K562 (cell line): Measurements from ENCODE around the gene ITGA11. TPM values are rescaled to one million over a fixed set of nuclear protein-coding genes. Genes with fewer than 3 reads are reported as not detected.

Source experiments
- ATAC-seq: fragments of 200-7000 bp; cut with Tn5 transposase; 3 replicates; pipeline ENCODE4 v1.9.1; 2020; ENCODE audit warnings: moderate library complexity
- BruUV-seq: library from RNA; stranded (reverse); fragments of 400-500 nt; replicated peaks from 2 replicates; lab custom pipeline; 2021; lab: Mats Ljungman, UMichigan
- CTCF ChIA-PET: fragments of 300-600 bp; formaldehyde crosslinking; extraction: SDS; loops from one replicate; lab custom pipeline; 2021; ENCODE audit warnings: low intra/inter-chr PET ratio; lab: Yijun Ruan, JAX
- POLR2A ChIA-PET: fragments of 300-600, 350-650 bp; sonication (Branson Sonifier 250); formaldehyde crosslinking; extraction: SDS; loops from one replicate; lab custom pipeline; 2021; ENCODE audit warnings: antibody characterized with exemption, inconsistent platforms; lab: Yijun Ruan, JAX
- DNase-seq, 4 experiments: peaks; one replicate each; pipeline versions ENCODE4 v3.0.0 to v3.0.0-alpha.2; 2011 to 2018; ENCODE audit warnings: low spot score in 3 of 4, mixed read lengths in 3 of 4; ENCODE audit errors: extremely low read depth in 1 of 4
- FAIRE-seq: peaks from 2 replicates; lab custom pipeline; 2011; peaks lifted over from hg19 to GRCh38; lab: Jason Lieb, UNC
- H2AFZ ChIP-seq: 2 replicates; pipeline ENCODE4 v1.6.0; 2011; ENCODE audit warnings: low read depth, low read length, control low read depth, inconsistent platforms
- H3K27ac ChIP-seq: fragments of 200-600 bp; 3 replicates; pipeline ENCODE4 v1.8.0; 2011; ENCODE audit warnings: low read depth, mild to moderate bottlenecking, control low read depth, inconsistent platforms, low read length, moderate library complexity, mixed read lengths; ENCODE audit errors: extremely low read depth
- H3K27me3 ChIP-seq, 2 experiments: fragments of 300-600 bp in 1 of 2; 2 replicates in 1 of 2; 3 replicates in 1 of 2; pipeline versions ENCODE4 v1.6.0 to v1.8.0; 2011; ENCODE audit warnings: inconsistent platforms in 2 of 2, low read length in 2 of 2, mild to moderate bottlenecking in 1 of 2, mixed read lengths in 1 of 2, moderate library complexity in 1 of 2; ENCODE audit not compliant: control insufficient read depth in 2 of 2, insufficient read depth in 2 of 2
- H3K36me3 ChIP-seq: fragments of 300-600 bp; 3 replicates; pipeline ENCODE4 v1.8.0; 2011; ENCODE audit warnings: mild to moderate bottlenecking, low read length, inconsistent platforms; ENCODE audit not compliant: control insufficient read depth, insufficient read depth
- H3K4me1 ChIP-seq, 2 experiments: fragments of 200-600 bp in 1 of 2; replicated peaks in 1 of 2; 2 replicates in 1 of 2; 3 replicates in 1 of 2; pipeline versions ENCODE4 v1.5.1 to v1.8.0; 2011; ENCODE audit warnings: inconsistent platforms in 2 of 2, low read length in 2 of 2, mild to moderate bottlenecking in 1 of 2, mixed read lengths in 1 of 2, moderate library complexity in 1 of 2; ENCODE audit not compliant: control insufficient read depth in 2 of 2, insufficient read depth in 2 of 2
- H3K4me2 ChIP-seq: 2 replicates; pipeline ENCODE4 v1.6.1; 2011; ENCODE audit warnings: low read length, control low read depth, inconsistent platforms, mixed read lengths; ENCODE audit not compliant: insufficient read depth
- H3K4me3 ChIP-seq: fragments of 200-600 bp; sonication (generic), shearing (Covaris generic); 2 replicates; pipeline ENCODE4 v1.5.1; 2016; ENCODE audit warnings: control low read depth, inconsistent platforms
- H3K79me2 ChIP-seq: fragments of 200-600 bp; 3 replicates; pipeline ENCODE4 v1.8.0; 2011; ENCODE audit warnings: low read length, inconsistent platforms; ENCODE audit not compliant: control insufficient read depth, insufficient read depth
- H3K9ac ChIP-seq, 2 experiments: 2 replicates each; pipeline versions ENCODE4 v1.6.0 to v1.6.1; 2011; ENCODE audit warnings: low read depth in 2 of 2, low read length in 2 of 2, control low read depth in 1 of 2, inconsistent platforms in 1 of 2, mild to moderate bottlenecking in 1 of 2, mixed read lengths in 1 of 2; ENCODE audit not compliant: insufficient read depth in 1 of 2
- H3K9me1 ChIP-seq: one replicate; pipeline ENCODE4 v1.6.0; 2011; ENCODE audit warnings: inconsistent platforms, mild to moderate bottlenecking, low read length, moderate library complexity; ENCODE audit not compliant: control insufficient read depth, insufficient read depth
- H3K9me3 ChIP-seq: replicated peaks from 2 replicates; pipeline ENCODE4 v1.5.1; 2011; ENCODE audit warnings: low read depth, low read length, inconsistent platforms; ENCODE audit not compliant: control insufficient read depth, insufficient read depth
- H4K20me1 ChIP-seq: replicated peaks from 2 replicates; pipeline ENCODE4 v1.6.1; 2011; ENCODE audit warnings: low read length, inconsistent platforms, mixed read lengths; ENCODE audit not compliant: control insufficient read depth, insufficient read depth
- BHLHE40 ChIP-seq: IDR thresholded peaks from 2 replicates; pipeline ENCODE4 v1.6.1; 2011; ENCODE audit warnings: low read length, improper control_type of control experiment
- ERF ChIP-seq: fragments of 450-650 bp; formaldehyde crosslinking; IDR thresholded peaks from 2 replicates; pipeline ENCODE4 v1.4.0; 2020; ENCODE audit warnings: mild to moderate bottlenecking, mixed read lengths
- GABPA ChIP-seq: fragments of 200-800 bp; sonication (Bioruptor generic); conservative IDR thresholded peaks from 2 replicates; pipeline ENCODE4 v1.6.1; 2016; ENCODE audit warnings: low read depth, missing genetic modification characterization, missing compliant biosample characterization
- KAT8 ChIP-seq: fragments of 450-650 bp; IDR thresholded peaks from 2 replicates; pipeline ENCODE4 v1.6.1; 2016; ENCODE audit warnings: low read depth, mild to moderate bottlenecking
- KDM4B ChIP-seq, 2 experiments: fragments of 450-650 bp in 1 of 2; sonication (generic) in 1 of 2; IDR thresholded peaks; 2 replicates each; pipeline ENCODE4 v1.6.1; 2016 to 2017; ENCODE audit warnings: borderline replicate concordance in 2 of 2, antibody characterized with exemption in 1 of 2, low read depth in 1 of 2, mild to moderate bottlenecking in 1 of 2
- MITF ChIP-seq: IDR thresholded peaks from 2 replicates; pipeline ENCODE4 v1.6.1; 2014; ENCODE audit warnings: antibody characterized with exemption
- NEUROD1 ChIP-seq: fragments of 150-350 bp; IDR thresholded peaks from 2 replicates; pipeline ENCODE4 v1.6.1; 2014; ENCODE audit warnings: borderline replicate concordance, low read length, low read depth; ENCODE audit not compliant: partially characterized antibody
- OTX1 ChIP-seq: fragments of 450-650 bp; formaldehyde crosslinking; IDR thresholded peaks from 2 replicates; pipeline ENCODE4 v1.4.0; 2022; ENCODE audit warnings: mild to moderate bottlenecking
- RUNX1 ChIP-seq: sonication (generic); IDR thresholded peaks from 2 replicates; pipeline ENCODE4 v1.6.1; 2016; ENCODE audit warnings: antibody characterized with exemption, low read depth
- STAT6 ChIP-seq: sonication (generic); formaldehyde crosslinking; IDR thresholded peaks from 2 replicates; pipeline ENCODE4 v1.8.1; 2023; ENCODE audit warnings: mild to moderate bottlenecking, missing genetic modification reagents
- TBL1XR1 ChIP-seq, 2 experiments: IDR thresholded peaks; 2 replicates each; pipeline ENCODE4 v1.6.1; 2012; ENCODE audit warnings: improper control_type of control experiment in 2 of 2, low read length in 2 of 2, mild to moderate bottlenecking in 1 of 2
- ZHX1 ChIP-seq: fragments of 150-350 bp; conservative IDR thresholded peaks from 2 replicates; pipeline ENCODE4 v1.6.1; 2014; ENCODE audit warnings: low read length
- ZKSCAN3 ChIP-seq: fragments of 250-450 bp; sonication (Bioruptor Pico); IDR thresholded peaks from 2 replicates; pipeline ENCODE4 v1.4.0; 2020
- ZNF445 ChIP-seq: fragments of 250-450 bp; sonication (Bioruptor Pico); IDR thresholded peaks from 2 replicates; pipeline ENCODE4 v1.4.0; 2020; ENCODE audit warnings: low read depth, mild to moderate bottlenecking, moderate library complexity
- WGBS: fragments of 100-300 bp; shearing (Covaris generic); methylation state at CpG from one replicate; pipeline ENCODE4 v1.1.6; 2016; ENCODE audit warnings: low coverage, mixed read lengths; ENCODE audit not compliant: insufficient coverage; ENCODE audit errors: missing lambda C conversion rate; 5-methylcytosine and 5-hydroxymethylcytosine counted together
- in situ Hi-C: fragments of 300-500 bp; cut with MboI; formaldehyde crosslinking; loops from 4 replicates; pipeline ENCODE4 v1.15.0; 2018; ENCODE audit warnings: inconsistent platforms, mixed read lengths
- intact Hi-C: fragments of 100-400 bp; cut with micrococcal nuclease; formaldehyde crosslinking; loops from 2 replicates; pipeline ENCODE4 v1.14.2; 2022
- polyA plus RNA-seq, 8 experiments: library from polyadenylated mRNA; depleted of rRNA in 4 of 8; stranded (reverse) in 5 of 8; unstranded in 3 of 8; fragments of >200 nt; fragmentation: Nextera tagmentation in 2 of 8; fragmentation: Illumina TruSeq in 1 of 8; extraction: Ambion mirVana in 2 of 8; extraction: Trizol in 1 of 8; gene quantifications; 2 replicates each; pipeline versions ENCODE4 v1.2.1 to v1.2.3, GENCODE V29; 2011 to 2014; ENCODE audit warnings: inconsistent platforms in 1 of 8, missing spikeins in 1 of 8
- total RNA-seq, 7 experiments: library from RNA; depleted of rRNA in 6 of 7; stranded (reverse); fragments of >200 nt in 6 of 7; fragmentation: Illumina TruSeq in 2 of 7; extraction: Trizol in 2 of 7; gene quantifications; 2 replicates each; pipeline versions ENCODE4 v1.2.1 to v1.2.3, GENCODE V29; 2011 to 2021; ENCODE audit warnings: low replicate concordance in 1 of 7

Gene ITGA11
- total and polyA plus RNA-seq, 9 of the 15 experiments (the other 6 are each of a cell fraction or from before 2014, with no cell fraction given), result 0.01 TPM; not detected in 8

GRCh38 chr15:68431792-68432401, at the start of gene ITGA11 (continued):
- TF ChIP-seq KDM4B (IDR thresholded peaks at IDR 0.05; ENCODE audit: borderline replicate concordance in 2 of 2, low read depth in 1 of 2) (no peak), BHLHE40 (no peak), OTX1 (CRISPR knock-in tag) (no peak), ZKSCAN3 (CRISPR knock-in tag) (no peak)

- Histone ChIP-seq H3K79me2 (no peaks in the 10 kb centered on the region), H3K36me3 (no peaks in the 10 kb centered on the region), H3K27me3 (peaks cover 0 to 18% of the 10 kb centered on the region in 2 experiments; a peak in 3 of 5 replicates), H3K9me3 (no peaks in the 10 kb centered on the region), H4K20me1 (no peaks in the 10 kb centered on the region; the same call in 1 of the 2 replicates), H3K9me1 (no peaks in the 10 kb centered on the region), H3K9ac (no peak overlapping the region), H3K4me2 (no peak overlapping the region), H3K27ac (no peak overlapping the region), H2AFZ (no peak overlapping the region), H3K4me3 (no peak overlapping the region), H3K4me1 (no peaks in the 10 kb centered on the region)
- intact Hi-C loops (no loop called here), in situ Hi-C loops (no loop called here)
- ATAC-seq (no peak), DNase-seq (no peak), FAIRE-seq (no peak)
- ChIA-PET CTCF (no interaction called here), POLR2A (no interaction called here)
- no TSS peak for BruUV-seq
- WGBS, result 0% methylated on average over 3 of the region's 3 CpGs
- no peak for TF ChIP-seq RUNX1
- no peak for TF ChIP-seq ZHX1
- no peak for TF ChIP-seq TBL1XR1 (IDR thresholded peaks at IDR 0.05; ENCODE audit: low read length in 2 of 2)
- TF ChIP-seq GABPA (tag), result no peak
- TF ChIP-seq STAT6 (CRISPR knock-in tag), result no peak
- TF ChIP-seq ZNF445 (CRISPR knock-in tag), result no peak
- no peak for TF ChIP-seq MITF
- no peak for TF ChIP-seq ERF
- TF ChIP-seq NEUROD1, result no peak
- no peak for TF ChIP-seq KAT8
Observed at GRCh38 chr15:68481321-68481720, 49.4 kb upstream of the ITGA11 start.
